Measurements from ENCODE around the gene TENT4A.

GRCh38 chr5:6674886-6675285 is 38.3 kb upstream of the TENT4A start:
- TF ChIP-seq CTCF (IDR thresholded peaks at IDR 0.05 in 4 of 5, conservative IDR thresholded peaks at IDR 0.05 in 1 of 5): no peak
- no peak for TF ChIP-seq POLR2A (IDR thresholded peaks at IDR 0.05)
